T-helper 1 cell (primary cell): Measurements from ENCODE around the gene MICOS13.
"Not testable (repeated sequence)": the region's sequence is repeated elsewhere in the genome, so short reads cannot be mapped to it uniquely, and the experiment has no call there.

ENCODE experiments used
- DNase-seq, 5 donors: peaks; one replicate each; pipeline ENCODE4 v3.0.0-alpha.2; 2012 to 2020

Gene MICOS13

GRCh38 chr19:5700455-5701092 is 20.3 kb upstream of the MICOS13 start:
- no peak for DNase-seq

GRCh38 chr19:5698635-5699422 is 18.5 kb upstream of the MICOS13 start:
- DNase-seq = no peak

GRCh38 chr19:5697890-5698634 is 17.7 kb upstream of the MICOS13 start:
- DNase-seq = no peak

GRCh38 chr19:5697022-5697889 is 16.9 kb upstream of the MICOS13 start:
- no peak for DNase-seq

GRCh38 chr19:5696196-5697021 is 16.1 kb upstream of the MICOS13 start:
- no peak for DNase-seq

GRCh38 chr19:5695649-5696195 is 15.4 kb upstream of the MICOS13 start:
- DNase-seq = no peak

GRCh38 chr19:5694956-5695648 is 14.8 kb upstream of the MICOS13 start:
- no peak for DNase-seq

GRCh38 chr19:5694167-5694955 is 14.0 kb upstream of the MICOS13 start:
- no peak for DNase-seq

GRCh38 chr19:5693195-5694166 is 13.2 kb upstream of the MICOS13 start:
- DNase-seq = no peak

- DNase-seq = no peak
These were observed 12.4 kb upstream of the MICOS13 start for GRCh38 chr19:5692723-5693194.

GRCh38 chr19:5691822-5692722 is 11.8 kb upstream of the MICOS13 start:
- no peak for DNase-seq

GRCh38 chr19:5690955-5691821 is 10.9 kb upstream of the MICOS13 start:
- peak in 4 of 5 donors; percentile 23 to 41 (median 32) for DNase-seq

- peak; percentile 95 to 98 (median 98) for DNase-seq
These were observed 10.0 kb upstream of the MICOS13 start, which contains the start of gene RPL36 for GRCh38 chr19:5690125-5690954. Gene RPL36 (plus strand): TSS chr19:5690295. CDS start chr19:5690508, 213 bp downstream.

GRCh38 chr19:5688262-5688881 is 8.1 kb upstream of the MICOS13 start:
- not testable (repeated sequence) for DNase-seq
